Measurements from ENCODE around the gene OR11L1.

Gene OR11L1, protein sequence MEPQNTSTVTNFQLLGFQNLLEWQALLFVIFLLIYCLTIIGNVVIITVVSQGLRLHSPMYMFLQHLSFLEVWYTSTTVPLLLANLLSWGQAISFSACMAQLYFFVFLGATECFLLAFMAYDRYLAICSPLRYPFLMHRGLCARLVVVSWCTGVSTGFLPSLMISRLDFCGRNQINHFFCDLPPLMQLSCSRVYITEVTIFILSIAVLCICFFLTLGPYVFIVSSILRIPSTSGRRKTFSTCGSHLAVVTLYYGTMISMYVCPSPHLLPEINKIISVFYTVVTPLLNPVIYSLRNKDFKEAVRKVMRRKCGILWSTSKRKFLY

DNA sequence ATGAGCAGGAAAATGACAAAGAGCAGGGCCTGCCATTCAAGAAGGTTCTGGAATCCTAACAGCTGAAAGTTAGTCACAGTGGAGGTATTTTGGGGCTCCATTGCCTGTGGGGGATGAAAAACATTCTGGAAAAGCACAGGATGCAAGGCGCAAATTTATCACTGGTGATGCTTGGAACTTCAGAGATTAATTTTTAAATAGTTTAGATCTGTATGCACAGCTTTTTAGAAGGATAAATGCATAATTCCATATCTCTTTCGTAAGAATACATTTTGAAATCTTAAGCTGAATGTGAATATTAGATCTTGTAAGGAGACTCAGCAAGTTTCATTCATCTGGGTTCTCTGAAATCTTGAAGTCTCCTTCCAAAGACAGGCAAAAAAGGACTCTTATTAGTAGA, at the start of gene OR11L1:
OR11L1 (minus strand) TSS at position 101 of the 400 bp plus-strand sequence; CDS start at position 101, 0 bp downstream.
- DNase-seq (ENCODE audit: low read depth, low spot score): no peak

DNA sequence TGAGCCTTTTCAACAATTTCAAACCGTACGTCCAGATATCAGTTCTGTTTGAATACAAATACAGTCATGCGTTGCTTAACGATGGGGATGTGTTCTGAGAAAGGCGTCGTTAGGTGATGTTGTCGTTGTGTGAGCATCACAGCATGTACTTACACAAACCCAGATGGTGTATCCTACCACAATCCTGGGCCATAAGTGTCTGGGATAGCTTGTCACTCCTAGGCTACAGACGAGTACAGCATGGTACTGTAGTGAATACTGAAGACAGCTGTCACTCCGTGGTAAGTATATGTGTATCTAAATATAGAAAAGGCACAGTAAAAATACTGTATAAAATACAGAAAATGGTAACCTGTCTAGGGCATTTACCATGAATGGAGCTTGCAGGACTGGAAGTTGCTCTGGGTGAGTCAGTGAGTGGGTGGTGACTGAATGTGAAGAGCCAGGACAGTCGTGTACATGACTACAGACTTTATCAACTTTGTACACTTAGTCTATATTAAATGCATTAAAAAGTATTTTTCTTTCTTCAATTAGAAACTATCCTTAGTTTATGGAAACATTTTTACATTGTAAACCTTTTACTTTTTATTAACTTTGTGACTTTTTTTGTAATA, 43.2 kb upstream of the OR11L1 start:
- no peak for DNase-seq (ENCODE audit: low read depth, low spot score)

DNA sequence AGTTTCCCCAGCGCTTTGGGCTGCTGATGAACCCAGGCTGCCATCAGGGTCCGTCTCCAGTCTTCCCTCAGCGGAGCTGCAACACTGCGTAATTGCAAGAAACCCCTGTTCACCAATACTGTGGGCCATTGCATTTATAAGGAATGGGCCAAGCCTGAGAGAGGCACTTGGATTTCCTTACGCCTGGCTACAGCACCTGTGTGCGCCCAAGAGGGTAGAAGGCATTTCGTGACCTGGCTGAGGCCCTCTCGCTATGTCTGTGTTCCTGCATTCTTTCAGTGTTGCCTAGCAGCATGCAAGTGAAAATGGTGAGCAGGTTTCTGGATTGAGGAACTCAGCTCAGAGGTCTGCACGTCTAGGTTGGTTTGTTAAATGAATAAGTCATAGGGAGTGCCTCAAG, 41.6 kb upstream of the OR11L1 start:
- no peak for DNase-seq (ENCODE audit: low read depth, low spot score)

DNA sequence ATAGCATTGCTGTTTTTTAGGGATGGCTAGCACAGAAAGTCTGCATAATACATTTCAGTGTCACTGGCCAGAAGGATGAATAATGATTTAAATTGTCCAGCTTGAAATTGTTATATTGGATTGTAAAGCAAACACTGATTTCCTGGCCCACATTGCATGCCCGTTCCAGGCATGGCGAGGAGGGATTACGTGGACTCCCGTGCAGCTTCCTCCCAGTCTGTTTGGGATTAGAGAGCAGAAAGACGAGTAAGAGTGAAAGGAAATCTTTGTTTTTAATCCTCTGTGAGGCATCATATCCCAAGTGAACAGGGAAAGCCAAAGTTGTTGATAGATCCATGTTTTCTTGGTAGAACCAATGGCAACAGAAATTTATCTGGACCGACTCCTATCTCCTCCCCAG, 23.7 kb upstream of the OR11L1 start:
- no peak for DNase-seq (ENCODE audit: low read depth, low spot score)

DNA sequence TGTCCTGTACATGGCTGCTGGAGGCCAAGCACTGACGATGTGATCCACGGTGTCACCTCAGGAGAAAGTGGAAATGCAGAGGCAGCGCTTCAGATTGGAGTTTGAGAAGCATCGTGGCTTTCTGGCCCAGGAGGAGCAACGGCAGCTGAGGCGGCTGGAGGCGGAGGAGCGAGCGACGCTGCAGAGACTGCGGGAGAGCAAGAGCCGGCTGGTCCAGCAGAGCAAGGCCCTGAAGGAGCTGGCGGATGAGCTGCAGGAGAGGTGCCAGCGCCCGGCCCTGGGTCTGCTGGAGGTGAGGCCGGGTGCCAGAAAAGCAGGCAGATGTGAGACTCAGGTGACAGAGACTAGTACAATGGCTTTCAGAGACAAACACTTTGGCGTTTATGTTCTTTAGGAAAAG, 22.9 kb upstream of the OR11L1 start:
- no peak for DNase-seq (ENCODE audit: low read depth, low spot score)

DNA sequence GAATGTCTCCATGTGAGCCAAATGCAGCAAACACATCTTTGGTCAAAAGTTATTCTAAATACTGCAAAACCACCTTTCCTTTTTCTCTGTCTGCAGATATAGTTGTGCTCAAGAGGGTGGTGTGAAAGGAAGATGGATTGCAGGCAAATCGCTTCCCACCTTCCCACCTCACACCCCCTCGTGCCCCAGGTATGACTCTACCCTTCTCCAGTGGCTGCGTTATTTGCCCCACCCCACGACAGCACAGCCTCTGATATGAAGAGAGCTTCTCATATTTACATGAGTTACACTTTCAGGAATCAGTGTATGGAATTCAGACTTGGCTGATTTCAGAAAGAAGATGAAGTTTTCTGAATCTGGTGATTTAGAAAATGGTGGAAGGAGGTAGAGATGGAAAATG, 21.1 kb upstream of the OR11L1 start:
- no peak for DNase-seq (ENCODE audit: low read depth, low spot score)

DNA sequence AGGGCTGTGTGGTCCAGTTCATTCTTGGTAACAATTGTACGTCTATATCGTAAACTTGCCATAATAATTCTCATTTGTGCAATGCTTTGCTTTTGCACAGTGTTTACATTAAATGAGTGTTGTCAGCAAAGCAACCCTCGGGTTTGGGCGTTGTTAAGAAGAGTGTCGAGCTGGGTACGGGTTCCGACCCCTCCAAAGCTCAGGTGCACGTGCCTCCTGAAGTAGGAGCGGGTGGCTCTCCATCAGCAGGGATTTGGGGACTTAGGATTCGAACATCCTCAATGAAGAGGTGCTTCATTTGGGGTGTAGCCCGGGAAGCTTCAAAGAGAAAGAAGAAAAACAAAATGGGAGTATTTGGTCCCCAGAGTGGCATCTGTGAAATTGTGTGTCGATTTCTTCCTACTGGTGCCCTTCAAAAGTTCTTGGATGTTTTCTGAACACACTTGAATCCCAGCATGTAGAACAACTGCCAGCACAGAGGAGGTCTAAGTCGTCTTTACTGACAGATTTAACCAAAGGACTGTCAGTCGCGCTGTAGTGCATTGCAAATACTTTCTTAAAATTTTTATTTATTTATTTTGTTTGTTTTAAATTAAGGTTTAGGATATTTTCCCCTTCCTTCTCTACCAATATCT, 16.4 kb upstream of the OR11L1 start:
- no peak for DNase-seq (ENCODE audit: low read depth, low spot score)

DNA sequence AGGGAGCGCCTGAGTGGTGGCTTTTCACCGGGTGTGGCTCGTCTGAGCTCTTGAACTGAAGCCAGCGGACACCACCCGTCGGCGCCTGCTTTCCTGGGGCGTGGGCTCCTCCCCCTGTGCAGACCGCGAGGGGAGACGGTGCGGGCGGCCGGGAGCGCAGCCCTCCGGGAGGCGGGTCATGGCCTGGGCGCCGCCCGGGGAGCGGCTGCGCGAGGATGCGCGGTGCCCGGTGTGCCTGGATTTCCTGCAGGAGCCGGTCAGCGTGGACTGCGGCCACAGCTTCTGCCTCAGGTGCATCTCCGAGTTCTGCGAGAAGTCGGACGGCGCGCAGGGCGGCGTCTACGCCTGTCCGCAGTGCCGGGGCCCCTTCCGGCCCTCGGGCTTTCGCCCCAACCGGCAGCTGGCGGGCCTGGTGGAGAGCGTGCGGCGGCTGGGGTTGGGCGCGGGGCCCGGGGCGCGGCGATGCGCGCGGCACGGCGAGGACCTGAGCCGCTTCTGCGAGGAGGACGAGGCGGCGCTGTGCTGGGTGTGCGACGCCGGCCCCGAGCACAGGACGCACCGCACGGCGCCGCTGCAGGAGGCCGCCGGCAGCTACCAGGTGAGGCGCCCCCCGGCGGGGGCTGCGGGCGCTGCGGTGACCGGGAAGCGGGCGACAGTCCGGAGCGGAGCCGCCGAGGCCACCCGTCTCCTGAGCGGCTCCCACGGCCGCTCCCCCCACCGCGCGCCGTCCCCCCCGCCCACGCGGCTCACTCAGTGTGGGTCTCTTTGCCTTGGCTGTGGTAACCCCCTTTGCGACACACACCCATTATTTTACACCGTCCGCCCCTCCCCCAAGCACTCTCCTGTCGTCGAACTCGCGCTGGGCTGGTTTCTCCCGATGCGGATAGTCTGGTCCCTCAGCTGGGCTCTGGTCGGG, 15.6 kb upstream of the OR11L1 start, which contains the start of gene TRIM58:
TRIM58 (plus strand) TSS at position 119 of the 916 bp plus-strand sequence; CDS start at position 179, 60 bp downstream.
- peak; percentile 44 for DNase-seq (ENCODE audit: low read depth, low spot score)

DNA sequence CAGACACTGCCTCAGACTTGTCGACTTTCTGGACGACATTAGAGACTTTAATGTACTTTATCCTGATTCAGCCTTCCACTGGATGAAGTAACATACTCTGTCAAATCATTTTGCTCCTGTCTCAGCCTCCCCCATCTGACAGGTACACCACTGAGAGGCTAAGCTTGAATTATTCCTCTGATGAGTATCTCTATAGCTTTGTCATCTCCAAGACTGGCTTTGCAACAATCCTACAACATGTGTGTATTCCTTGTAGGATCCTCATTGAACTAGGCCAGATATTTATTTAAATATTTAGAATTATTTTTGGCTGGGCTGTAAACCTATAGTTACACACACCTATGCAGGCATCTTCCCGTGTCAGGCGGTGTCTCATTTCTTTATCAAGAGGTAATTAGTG, 14.2 kb upstream of the OR11L1 start:
- no peak for DNase-seq (ENCODE audit: low read depth, low spot score)

DNA sequence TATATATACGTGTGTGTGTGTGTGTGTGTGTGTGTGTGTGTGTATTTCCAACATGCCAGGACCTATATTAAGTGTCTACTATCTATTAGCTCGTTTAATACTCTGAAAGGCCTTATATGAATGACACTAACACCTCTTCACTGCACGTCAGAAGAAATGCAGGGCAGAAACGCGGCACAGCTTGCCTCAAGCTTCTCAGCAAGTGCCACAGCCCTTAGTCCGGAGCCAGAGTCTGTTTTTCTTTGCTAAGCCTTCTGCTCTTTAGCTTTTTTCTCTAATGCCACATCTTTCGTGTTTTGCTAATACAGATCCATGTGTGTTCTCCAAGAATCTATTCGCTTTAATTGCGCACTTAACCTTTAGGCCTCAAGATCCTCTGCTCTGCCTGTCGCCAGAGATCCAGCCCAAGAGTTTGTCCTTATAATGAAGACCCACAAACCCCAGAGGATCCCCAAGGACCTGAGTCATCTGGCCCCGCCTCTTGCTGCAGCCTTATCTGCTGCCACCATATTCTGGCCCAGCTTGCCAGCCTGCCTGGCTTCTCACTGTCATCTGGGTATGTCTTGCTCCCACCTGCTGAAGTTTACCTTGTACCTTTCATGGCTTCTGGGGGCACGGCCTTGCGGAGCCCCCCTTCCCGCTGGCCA, 13.3 kb upstream of the OR11L1 start:
- no peak for DNase-seq (ENCODE audit: low read depth, low spot score)

DNA sequence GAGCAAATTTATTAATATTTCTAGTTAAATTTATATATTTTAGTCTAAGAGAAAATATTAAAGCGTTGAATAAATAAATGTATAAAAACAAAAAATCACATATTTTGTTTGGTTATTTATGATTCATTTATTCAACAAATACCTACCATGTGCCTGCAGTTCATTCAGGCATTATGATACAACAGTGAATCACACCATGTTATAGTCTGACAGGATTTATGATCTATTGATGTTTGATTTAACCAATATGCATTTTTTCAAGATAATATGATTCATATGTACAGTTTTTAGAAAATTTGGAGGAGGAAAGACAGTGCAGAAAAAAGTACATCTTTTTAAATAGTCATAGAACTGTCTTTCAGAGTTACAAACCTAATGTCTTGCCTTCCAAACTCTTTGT, 7.9 kb upstream of the OR11L1 start:
- DNase-seq (ENCODE audit: low read depth, low spot score): no peak

DNA sequence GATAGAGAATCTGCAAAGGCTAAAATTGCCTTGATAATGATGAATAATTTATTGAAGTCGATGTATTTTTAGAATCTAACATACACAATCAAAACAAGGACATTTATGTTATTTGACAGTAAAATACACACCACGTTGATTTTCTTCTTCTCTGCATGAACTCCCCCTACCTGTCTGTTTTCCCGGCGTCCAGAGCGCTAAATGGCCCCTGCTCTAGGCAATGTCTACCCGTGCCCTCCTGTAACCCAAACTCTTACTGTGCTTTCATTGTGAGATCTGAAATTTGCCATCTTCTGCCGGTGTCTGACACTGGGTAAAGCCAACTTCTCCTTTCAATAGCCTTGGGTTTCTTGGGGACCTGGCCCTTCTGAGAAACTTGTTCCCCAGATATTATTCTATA, 6.7 kb upstream of the OR11L1 start:
- DNase-seq (ENCODE audit: low read depth, low spot score): no peak

DNA sequence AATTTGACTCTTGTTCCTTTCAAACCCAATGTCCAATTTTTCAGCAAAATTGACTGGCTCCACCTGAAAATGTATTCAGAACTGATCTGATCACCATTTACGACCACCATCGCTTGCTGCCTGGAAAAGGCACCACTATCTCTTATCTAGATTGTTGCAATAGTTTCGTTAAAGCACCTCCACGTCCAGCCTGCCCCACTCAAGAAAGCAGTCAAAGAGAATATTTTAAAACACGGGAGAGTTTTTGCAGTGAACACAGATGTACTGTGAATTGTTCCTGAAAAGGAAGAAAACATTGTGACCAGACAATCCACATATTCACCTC, 4.0 kb upstream of the OR11L1 start:
- DNase-seq (ENCODE audit: low read depth, low spot score): no peak

DNA sequence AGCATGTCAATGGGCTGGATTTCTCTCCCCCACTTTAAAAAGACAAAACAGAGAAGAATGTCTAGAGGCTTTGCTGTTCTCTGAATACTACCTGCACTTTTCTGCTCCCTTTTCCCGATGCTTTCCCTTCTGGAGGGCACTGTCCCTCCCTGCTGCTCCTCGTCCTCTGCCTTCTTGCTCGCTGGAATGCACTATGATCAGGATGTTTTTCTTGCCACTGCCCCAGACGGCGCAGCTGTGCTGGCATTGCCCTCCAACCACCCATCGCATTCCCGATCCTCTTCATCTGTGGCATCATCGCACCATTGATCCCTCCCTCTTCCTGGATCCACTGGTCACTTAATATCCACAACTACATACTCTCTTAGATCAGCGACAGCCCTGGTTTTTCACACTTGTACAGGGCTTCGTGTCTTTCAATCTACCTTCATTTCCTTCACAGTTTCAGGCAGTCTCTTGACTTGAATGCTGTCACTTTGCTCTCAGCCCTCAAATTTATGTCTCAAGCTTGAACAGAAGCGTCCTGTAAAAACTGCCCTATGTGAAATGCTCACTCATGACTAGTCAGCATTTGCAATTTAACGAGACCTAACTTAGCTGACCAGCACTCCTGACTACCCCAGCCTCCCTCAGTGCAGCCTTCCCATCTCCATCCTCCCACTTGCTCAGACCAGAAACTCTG, 3.5 kb upstream of the OR11L1 start:
- DNase-seq (ENCODE audit: low read depth, low spot score): no peak

DNA sequence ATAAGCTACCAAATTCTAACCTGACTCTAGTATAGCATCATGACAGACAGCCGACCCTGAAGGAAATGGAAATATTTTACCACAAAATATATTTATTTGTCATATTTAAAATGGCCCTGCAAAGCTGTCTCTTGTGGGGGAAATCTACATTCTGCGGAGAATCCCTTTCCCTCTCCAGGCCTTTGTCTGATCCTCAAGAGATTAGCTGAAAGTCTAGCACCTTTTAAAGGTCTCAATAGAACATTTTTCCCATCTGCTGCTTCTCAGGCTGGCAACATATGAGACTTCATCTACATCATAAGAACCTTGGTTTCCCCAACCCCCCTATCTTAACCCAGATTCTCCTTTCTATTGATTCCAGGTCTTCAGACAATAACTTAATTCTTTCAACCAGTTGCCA, 1.7 kb upstream of the OR11L1 start:
- no peak for DNase-seq (ENCODE audit: low read depth, low spot score)

DNA sequence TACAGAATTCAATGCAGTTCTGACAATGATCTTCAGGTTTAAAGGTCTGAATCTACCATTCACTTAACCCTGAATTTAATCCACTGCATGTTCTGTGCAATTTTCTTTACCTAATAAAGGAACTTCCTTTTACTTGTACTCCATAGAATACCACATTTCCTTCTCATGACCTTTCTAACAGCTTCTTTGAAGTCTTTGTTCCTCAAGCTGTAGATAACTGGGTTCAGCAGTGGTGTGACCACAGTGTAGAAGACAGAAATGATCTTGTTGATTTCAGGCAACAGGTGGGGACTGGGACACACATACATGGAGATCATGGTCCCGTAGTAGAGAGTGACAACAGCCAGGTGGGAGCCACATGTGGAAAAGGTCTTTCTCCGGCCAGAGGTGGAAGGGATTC, 878 bp downstream of the OR11L1 start:
- DNase-seq (ENCODE audit: low read depth, low spot score): no peak

DNA sequence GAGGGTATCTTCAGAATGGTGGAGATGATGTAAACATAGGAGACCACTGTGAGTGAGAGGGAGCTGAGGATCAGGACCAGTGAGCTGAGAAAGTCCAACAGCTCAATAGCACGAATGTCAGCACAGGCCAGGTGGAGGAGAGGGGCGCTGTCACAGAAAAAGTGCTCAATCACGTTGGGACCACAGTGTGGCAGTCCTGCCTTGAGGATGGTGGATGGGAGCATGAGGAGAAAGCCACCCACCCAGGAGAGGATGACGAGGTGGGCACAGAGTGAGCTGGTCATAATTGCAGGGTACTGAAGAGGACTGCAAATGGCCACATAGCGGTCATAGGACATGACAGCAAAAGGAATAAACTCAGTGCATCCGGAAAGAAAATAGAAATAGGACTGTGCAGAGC, 8.1 kb downstream of the OR11L1 start:
- DNase-seq (ENCODE audit: low read depth, low spot score): no peak

DNA sequence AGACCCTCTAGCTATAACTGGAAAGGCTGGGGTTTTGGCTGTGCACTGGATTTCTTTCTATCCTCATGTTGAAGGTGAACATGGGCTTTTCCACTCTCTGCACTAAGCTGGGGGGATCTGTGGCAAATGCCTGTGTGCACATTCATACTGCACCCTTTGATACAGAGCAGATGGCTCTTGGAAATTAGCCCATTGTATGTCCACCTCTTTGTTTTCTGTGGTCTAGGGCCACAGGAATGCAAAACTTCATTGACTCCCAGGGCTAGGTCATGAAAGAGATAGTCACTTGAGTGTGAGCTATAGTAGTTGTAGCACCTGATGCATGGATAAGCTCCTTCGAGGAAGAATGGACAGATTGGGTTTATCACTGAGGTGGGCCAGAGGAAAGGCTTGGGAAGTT, 12.0 kb downstream of the OR11L1 start:
- DNase-seq (ENCODE audit: low read depth, low spot score): no peak

DNA sequence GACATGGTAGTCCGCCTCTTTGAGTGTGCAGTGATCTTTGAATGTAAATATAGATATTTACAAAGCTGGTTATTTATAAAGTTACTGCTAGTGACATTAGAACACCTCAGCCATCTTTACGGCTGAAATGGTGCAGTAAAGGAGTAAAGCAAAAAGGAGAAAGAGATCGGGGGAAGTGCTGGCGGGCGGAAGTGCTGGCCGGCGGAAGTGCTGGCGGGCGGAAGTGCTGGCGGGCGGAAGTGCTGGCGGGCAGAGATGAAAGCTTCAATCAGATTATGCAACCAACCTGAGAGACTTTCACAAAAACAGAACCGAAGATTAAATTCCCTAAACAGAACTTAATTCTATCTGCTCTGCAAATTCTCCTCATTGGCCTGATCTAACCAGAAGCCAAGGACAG, 16.3 kb downstream of the OR11L1 start:
- DNase-seq (ENCODE audit: low read depth, low spot score): no peak

DNA sequence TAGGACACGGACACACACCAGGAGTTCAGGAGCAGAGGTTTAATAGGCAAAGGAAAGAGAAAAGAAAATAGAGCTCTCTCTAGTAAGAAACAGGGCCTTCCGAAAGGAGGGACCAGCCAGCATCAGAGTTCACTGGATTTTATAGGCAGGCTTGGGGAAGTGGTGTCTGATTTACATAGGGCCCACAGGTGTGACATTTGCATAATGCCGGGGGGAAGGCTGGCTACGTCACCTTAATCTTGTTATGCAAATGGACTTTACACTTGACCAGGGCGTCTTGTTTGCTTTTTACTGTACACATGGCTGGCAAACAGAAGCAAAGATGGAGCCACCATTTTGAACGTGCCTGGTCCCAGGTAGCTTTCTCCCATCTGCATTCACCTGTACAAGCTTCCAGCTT, 17.7 kb downstream of the OR11L1 start, which contains the start of gene OR14A16:
OR14A16 (minus strand) TSS at position 97 of the 400 bp plus-strand sequence. CDS start 8,390 bp downstream, outside the sequence.
- no peak for DNase-seq (ENCODE audit: low read depth, low spot score)

DNA sequence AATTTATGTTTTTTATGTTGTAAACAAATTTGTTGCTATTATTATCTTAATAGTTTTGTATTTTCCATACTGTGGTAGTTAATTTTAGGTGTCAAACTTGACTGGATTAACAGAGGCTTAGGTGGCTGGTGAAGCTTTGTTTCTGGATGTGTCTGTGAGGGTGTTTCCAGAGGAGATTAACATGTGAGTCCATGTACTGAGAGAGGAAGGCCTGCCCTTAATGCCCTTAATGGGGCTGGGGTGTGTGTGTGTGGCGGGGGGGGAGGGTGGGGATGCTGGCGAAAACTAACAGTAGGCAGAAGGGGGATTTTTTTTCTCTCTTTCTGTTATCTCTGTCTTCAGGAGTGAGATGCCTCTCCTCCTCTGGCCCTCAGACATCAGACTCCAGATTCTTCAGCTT, 19.6 kb downstream of the OR11L1 start:
- no peak for DNase-seq (ENCODE audit: low read depth, low spot score)
